Prostate gland (tissue), 2 donors: Measurements from ENCODE around the gene RHPN2.

Source experiments
- POLR2A ChIP-seq: fragments of 450-650 bp; IDR thresholded peaks from one replicate; pipeline ENCODE4 v1.6.1; 2016; ENCODE audit warnings: antibody characterized with exemption, mild to moderate bottlenecking
- TF ChIP-seq, protein P1 (sequence below), 4 experiments: fragments of 200-600 bp in 2 of 4; fragments of 450-650 bp in 2 of 4; sonication (generic) in 2 of 4; IDR thresholded peaks; 1 replicate in 3 of 4; 2 replicates in 1 of 4; pipeline ENCODE4 v1.5.1; 2016 to 2019; ENCODE audit warnings: antibody characterized with exemption in 4 of 4, mild to moderate bottlenecking in 2 of 4, moderate library complexity in 2 of 4

DNA sequence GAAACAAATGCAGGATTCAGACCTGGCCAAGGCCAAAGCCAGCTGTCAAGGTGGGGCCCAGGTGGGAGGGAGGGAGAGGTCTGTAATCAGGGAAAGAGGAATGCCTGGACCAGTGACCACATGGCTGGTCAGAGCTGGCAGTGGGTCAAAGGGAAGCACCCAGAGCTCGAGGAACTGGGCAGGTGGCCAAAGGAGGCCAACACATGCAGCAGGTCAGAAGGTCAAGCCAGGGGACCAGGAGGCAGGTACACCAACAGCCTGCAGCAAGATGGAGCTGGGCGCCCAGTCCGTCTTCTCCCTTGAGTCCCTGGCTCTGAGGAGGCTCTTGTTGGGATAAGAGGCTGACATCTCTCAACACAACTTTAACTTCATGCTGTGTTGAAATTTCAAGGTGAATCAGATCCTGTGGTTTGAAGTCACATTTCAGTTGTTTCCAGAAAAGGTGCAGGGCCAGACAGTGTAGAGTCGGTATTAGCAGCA lies 33.4 kb upstream of the RHPN2 start:
- TF ChIP-seq, protein P1, sequence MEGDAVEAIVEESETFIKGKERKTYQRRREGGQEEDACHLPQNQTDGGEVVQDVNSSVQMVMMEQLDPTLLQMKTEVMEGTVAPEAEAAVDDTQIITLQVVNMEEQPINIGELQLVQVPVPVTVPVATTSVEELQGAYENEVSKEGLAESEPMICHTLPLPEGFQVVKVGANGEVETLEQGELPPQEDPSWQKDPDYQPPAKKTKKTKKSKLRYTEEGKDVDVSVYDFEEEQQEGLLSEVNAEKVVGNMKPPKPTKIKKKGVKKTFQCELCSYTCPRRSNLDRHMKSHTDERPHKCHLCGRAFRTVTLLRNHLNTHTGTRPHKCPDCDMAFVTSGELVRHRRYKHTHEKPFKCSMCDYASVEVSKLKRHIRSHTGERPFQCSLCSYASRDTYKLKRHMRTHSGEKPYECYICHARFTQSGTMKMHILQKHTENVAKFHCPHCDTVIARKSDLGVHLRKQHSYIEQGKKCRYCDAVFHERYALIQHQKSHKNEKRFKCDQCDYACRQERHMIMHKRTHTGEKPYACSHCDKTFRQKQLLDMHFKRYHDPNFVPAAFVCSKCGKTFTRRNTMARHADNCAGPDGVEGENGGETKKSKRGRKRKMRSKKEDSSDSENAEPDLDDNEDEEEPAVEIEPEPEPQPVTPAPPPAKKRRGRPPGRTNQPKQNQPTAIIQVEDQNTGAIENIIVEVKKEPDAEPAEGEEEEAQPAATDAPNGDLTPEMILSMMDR (IDR thresholded peaks at IDR 0.05) = no peak
- TF ChIP-seq POLR2A = no peak
